ENCODE measurements around the gene LANCL2. TPM values are rescaled to one million over a fixed set of nuclear protein-coding genes. Genes with fewer than 3 reads are reported as not detected.

LANCL2 gene
- total RNA-seq, 1 donor, result 13.8 TPM

GRCh38 chr7:55361560-55361959 lies 3.6 kb upstream of the LANCL2 start:
- TF ChIP-seq CTCF (IDR thresholded peaks at IDR 0.05; ENCODE audit: insufficient read depth, low read depth, low read length), result no peak
- H3K4me3 ChIP-seq (ENCODE audit: low read depth, low read length), result no peak overlapping the region
- DNase-seq (ENCODE audit: low read depth), result no peak

DNA sequence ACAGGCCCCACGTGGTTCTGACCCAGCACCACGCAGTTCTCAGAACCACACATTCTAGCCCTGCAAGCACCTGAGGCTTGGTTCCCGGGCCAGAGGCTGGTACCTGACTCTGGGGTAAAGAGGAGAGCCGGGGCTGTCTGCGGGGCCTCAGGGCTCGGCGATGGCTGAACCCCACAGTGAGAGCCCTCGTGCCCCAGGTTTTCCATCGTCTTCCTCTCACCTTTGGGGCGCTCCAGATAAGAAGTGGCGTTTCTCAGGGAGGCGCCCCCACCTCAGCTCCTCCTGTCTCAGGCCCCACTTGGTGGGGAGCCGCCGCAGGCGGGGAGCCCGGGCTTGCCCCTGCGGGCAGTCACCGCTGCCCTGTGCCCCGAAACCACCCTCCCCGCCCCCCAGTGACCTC lies 2.2 kb upstream of the LANCL2 start:
- TF ChIP-seq CTCF (IDR thresholded peaks at IDR 0.05; ENCODE audit: insufficient read depth, low read depth, low read length), result no peak

DNA sequence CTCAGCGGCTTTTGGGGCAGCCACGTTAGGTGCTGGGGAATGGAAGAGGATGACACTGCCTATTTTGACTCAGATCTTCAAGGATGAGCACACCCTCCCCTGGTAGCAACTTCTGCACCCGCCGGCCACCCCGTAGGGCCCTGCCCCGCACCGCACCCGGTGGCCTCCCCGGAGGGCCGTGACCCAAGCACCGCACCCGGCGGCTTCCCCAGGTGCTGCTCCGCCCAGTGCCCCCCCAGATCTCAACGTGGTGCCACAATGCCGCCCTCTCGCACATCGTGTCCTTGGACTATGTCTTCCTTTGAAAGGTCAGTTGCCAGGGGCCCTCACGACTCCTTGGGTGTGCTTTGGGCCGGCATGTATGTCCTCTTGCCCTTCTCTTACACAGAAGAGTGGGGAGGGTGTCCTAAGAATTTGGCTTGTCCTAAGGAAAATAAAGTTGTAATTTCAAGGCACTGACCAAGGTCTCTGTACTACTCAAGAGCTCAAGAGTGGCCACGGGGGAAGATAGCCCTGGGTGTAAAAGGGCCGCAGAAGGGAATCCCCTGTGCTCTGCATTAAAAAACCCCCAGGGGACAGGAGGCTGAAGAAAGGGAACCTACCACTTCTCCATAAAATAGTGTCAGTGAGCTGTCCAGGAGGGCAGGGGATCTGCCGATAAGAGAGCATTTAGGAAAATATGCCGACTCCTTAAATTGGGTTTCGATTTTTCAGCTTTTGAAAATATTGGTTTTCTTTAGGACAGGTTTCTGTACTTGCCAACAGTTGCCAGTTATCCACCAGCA lies 1.6 kb upstream of the LANCL2 start:
- TF ChIP-seq CTCF (IDR thresholded peaks at IDR 0.05; ENCODE audit: insufficient read depth, low read depth, low read length), result no peak
- DNase-seq (ENCODE audit: low read depth), result no peak

More for the DNA sequence above, 2.2 kb upstream of the LANCL2 start:
- H3K4me3 ChIP-seq (ENCODE audit: low read depth, low read length), result no peak overlapping the region
- DNase-seq (ENCODE audit: low read depth), result no peak

GRCh38 chr7:55365675-55366460 lies 731 bp downstream of the LANCL2 start:
- H3K4me3 ChIP-seq (ENCODE audit: low read depth, low read length), result peak overlapping the region; percentile 79
- peak; percentile 98 for DNase-seq (ENCODE audit: low read depth)
- TF ChIP-seq CTCF (IDR thresholded peaks at IDR 0.05; ENCODE audit: insufficient read depth, low read depth, low read length), result peak; percentile 28

More for the DNA sequence above, 1.6 kb upstream of the LANCL2 start:
- H3K4me3 ChIP-seq (ENCODE audit: low read depth, low read length), result no peak overlapping the region

GRCh38 chr7:55366461-55367070 lies 1.4 kb downstream of the LANCL2 start:
- TF ChIP-seq CTCF (IDR thresholded peaks at IDR 0.05; ENCODE audit: insufficient read depth, low read depth, low read length), result no peak
- no peak for DNase-seq (ENCODE audit: low read depth)
- peak overlapping the region; percentile 79 for H3K4me3 ChIP-seq (ENCODE audit: low read depth, low read length)

DNA sequence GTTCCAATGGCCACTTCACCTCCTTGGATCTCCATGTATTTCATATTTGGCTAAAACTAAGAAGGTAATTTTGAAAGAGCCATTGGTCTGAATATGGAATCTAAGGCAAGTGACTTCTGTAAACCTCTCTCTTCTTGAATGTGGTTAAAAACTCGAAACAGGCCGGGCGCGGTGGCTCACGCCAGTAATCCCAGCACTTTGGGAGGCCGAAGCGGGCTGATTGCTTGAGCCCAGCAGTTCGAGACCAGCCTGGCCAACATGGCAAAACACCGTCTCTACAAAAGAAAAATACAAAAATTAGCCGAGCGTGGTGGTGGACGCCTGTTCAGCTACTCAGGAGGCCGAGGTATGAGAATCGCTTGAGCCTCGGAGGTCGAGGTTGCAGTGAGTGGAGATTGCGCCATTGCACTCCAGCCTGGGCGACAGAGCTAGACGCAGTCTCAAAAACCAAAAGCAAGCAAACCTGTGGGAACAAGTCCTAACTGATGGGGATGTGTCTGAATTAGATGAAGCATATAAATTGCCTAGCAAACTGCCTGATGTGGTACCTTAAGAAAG lies 2.2 kb downstream of the LANCL2 start:
- TF ChIP-seq CTCF (IDR thresholded peaks at IDR 0.05; ENCODE audit: insufficient read depth, low read depth, low read length), result no peak
- H3K4me3 ChIP-seq (ENCODE audit: low read depth, low read length), result peak overlapping the region; percentile 79
- DNase-seq (ENCODE audit: low read depth), result no peak

Data from fibroblast of villous mesenchyme (primary cell).